Kasumi-1 (cell line): ENCODE measurements around the gene DLGAP4.

ENCODE experiments used
- DNase-seq, 2 experiments: peaks; one replicate each; lab custom pipeline; 2025; lab: John Stamatoyannopoulos, UW

DLGAP4 gene

GRCh38 chr20:36274181-36274841 is 31.8 kb upstream of the DLGAP4 start:
- DNase-seq = no peak

GRCh38 chr20:36275011-36275410 is 31.1 kb upstream of the DLGAP4 start:
- no peak for DNase-seq

- DNase-seq = no peak
These were observed 30.5 kb upstream of the DLGAP4 start for GRCh38 chr20:36275441-36276189.

DNA sequence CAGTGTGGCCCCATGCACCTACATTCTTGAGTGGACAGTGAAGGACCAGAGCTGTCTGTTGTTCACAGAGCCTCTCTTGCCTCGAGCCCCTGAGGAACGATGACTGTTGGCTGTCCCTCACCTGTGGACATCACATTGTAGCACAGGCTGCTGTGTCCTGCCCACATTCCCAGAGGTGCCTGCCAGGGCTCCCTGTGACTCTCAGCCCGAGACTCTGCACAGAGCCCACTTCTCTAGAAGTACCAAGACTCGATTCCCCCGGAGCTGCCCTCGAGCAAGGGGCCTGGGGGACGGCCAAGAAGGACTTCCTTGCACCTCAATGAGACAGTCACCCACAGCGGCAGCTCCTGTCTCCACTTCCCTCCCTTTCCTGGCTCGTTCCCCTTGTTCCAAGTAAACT is 28.6 kb upstream of the DLGAP4 start:
- DNase-seq = no peak

DNA sequence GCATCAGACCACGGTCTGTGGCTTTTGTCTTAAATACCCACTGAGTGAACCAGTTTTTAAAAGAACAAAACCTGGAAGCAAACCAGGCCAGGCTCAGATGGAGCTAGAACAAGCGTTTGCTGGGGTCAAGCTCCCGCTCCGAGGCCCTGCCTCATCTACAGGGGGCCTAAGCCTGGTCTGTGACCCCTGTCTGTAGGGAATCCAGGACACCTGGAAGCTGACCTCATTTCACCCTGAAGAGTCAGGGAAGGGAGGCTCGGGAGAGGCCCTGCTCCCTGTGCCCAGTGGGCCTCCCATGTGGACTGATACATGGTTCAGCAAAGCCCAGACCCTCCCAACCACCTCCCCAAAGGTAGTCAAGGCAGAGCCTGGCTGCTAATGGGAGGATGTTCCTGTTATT is 26.8 kb upstream of the DLGAP4 start:
- DNase-seq = no peak

- DNase-seq = no peak
These were observed 26.4 kb upstream of the DLGAP4 start for GRCh38 chr20:36279776-36280175.

DNA sequence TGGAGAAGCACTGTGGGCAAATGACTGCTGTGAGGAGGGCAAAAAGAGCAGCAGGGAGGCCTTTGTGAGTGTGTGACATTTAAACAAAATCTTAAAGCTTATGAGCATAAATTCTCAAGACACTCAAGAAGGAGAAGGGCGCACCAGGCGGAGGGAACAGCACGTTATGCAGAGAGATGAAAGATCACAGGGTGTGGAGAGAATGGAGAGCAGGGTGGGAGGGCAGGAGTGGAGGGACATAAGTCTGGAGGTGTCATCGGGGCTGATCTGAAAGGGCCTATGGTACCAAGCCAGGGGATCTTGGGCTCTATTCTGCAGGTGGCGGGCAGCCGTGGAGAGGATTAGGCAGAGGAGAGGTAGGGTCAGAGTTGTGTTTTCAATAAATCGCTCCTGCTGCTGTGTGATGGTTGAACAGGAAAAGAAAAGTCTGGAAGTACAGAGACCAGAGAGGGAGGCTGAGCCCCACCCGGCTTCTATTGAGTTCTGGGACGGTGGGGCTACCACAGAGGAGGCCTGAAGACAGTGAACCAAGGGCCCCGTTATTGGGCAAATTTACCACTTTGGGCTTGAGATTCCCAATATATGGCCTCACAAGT is 24.3 kb upstream of the DLGAP4 start:
- DNase-seq = no peak

DNA sequence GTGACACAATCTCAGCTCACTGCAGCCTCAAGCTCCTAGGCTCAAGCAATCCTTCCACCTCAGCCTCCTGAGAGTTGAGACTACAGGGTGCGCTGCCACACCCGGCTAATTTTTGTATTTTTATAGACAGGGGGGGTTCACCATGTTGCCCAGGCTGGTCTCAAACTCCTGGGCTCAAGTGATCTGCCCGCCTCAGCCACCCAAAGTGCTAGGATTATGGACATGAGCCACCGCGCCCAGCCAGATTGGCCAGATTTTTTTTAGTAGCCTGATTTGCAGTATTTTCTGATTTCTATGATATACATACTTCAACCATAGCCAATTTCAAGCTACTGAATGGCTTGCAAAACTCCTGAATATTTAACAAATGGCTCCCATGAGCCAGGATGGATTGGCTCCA is 21.4 kb upstream of the DLGAP4 start:
- DNase-seq = no peak

GRCh38 chr20:36285746-36286447 is 20.2 kb upstream of the DLGAP4 start:
- no peak for DNase-seq

GRCh38 chr20:36297656-36298055 is 8.5 kb upstream of the DLGAP4 start:
- no peak for DNase-seq

DNA sequence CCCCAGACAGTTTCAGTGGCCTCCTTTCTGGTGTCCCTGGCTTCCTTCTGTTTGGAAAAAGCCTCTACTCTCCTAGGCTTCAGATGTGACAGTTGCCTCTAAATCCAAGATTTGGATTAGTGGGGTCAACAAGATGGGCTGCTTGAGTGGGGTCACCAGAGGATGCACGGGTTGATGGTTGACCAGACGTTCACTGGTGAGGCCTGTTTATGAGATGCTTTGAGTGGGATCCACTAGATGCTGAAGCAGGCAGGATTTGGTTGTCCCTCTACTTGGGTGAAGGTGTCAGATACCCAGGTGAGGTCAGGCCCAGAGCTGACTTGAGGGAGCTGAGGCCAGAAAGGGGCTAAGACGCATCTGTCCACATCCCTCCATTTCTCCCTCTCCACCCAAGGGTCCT is 8.1 kb upstream of the DLGAP4 start:
- DNase-seq = no peak

DNA sequence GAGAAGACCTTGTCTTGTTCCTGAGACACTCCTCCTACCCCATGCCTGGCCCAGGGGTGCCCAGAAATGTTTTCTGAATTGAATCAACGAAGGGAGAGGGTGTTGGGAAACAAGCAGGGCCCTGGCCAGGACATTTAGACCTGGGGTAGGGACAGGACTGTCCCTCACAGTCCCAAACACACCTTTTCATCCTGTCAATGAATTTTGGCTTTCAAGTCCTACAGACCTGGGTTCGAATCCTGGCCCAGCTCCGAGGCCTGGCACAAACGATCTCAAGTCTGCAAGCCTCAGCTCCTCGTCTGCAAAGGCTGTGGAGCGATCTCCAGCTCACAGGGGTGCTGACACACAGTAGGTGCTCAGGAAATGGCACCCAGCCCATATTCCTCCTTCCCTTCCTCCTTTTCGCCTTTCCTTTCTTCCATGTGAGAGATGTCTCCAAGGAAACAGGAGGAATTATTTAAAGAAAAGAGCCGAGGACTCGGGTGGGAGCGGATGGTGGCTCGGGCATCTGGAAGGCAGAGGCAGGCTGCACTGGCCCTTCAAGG is 7.3 kb upstream of the DLGAP4 start:
- no peak for DNase-seq

- no peak for DNase-seq
These were observed 6.7 kb upstream of the DLGAP4 start for GRCh38 chr20:36299459-36299858.

GRCh38 chr20:36301359-36302119 is 4.6 kb upstream of the DLGAP4 start:
- DNase-seq = no peak

- DNase-seq = peak; percentile 31 to 34
These were observed 3.0 kb upstream of the DLGAP4 start for GRCh38 chr20:36303020-36303595.

DNA sequence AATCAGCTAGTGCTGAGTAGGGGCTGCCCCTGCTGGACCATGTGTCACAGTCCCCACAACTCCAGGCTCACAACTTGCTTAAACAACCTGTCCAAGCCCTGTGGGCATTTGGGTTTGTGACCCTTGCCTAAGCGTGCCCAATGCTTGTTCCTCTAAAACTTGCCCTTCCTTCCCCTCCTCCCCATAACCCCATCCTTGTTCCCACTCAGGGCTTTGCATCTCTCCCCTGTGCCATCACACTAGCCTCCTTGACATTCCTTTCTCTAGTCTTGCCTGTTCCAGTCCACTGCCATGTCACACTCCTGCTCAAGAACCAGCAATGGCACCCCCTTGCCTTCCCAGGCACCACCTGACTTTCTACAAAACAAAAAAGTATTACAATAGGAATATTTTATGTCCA is 2.3 kb upstream of the DLGAP4 start:
- DNase-seq = no peak

- no peak for DNase-seq
These were observed 1.2 kb upstream of the DLGAP4 start for GRCh38 chr20:36304786-36305495.

- no peak for DNase-seq
These were observed 643 bp downstream of the DLGAP4 start for GRCh38 chr20:36306553-36307411.

- DNase-seq = no peak
These were observed 1.5 kb downstream of the DLGAP4 start for GRCh38 chr20:36307412-36308325.
